ENCODE results near the gene RBM25. TPM values are rescaled to one million over a fixed set of nuclear protein-coding genes. Genes with fewer than 3 reads are reported as not detected.
"Not testable (repeated sequence)": the region's sequence is repeated elsewhere in the genome, so short reads cannot be mapped to it uniquely, and the experiment has no call there.

RBM25 gene
- polyA plus RNA-seq, 1 donor: 124 TPM

GRCh38 chr14:73166399-73166798 is 108.1 kb downstream of the RBM25 start:
- no peak for DNase-seq
- no peaks in the 10 kb centered on the region for H3K27me3 ChIP-seq (ENCODE audit: control insufficient read depth, insufficient read depth, low read length)
- peaks cover 2% of the 10 kb centered on the region for H3K9me3 ChIP-seq (ENCODE audit: control insufficient read depth, low read depth, low read length)
- H3K4me3 ChIP-seq (ENCODE audit: low read length): no peak overlapping the region
- WGBS (ENCODE audit: insufficient coverage, low lambda C conversion rate): 80% methylated on average over 1 of the region's 1 CpG
- H3K36me3 ChIP-seq (ENCODE audit: control insufficient read depth, insufficient read depth, low read length): peaks cover 75% of the 10 kb centered on the region
- H3K27ac ChIP-seq (ENCODE audit: low read length): no peak overlapping the region
- no peaks in the 10 kb centered on the region for H3K4me1 ChIP-seq (ENCODE audit: control insufficient read depth, insufficient read depth, low read length)

- H3K4me3 ChIP-seq (ENCODE audit: low read length): no peak overlapping the region
- WGBS (ENCODE audit: insufficient coverage, low lambda C conversion rate): 88% methylated on average over 1 of the region's 4 CpGs
- H3K4me1 ChIP-seq (ENCODE audit: control insufficient read depth, insufficient read depth, low read length): no peaks in the 10 kb centered on the region
- H3K27me3 ChIP-seq (ENCODE audit: control insufficient read depth, insufficient read depth, low read length): no peaks in the 10 kb centered on the region
- H3K27ac ChIP-seq (ENCODE audit: low read length): no peak overlapping the region
- peaks cover 77% of the 10 kb centered on the region for H3K36me3 ChIP-seq (ENCODE audit: control insufficient read depth, insufficient read depth, low read length)
- DNase-seq: no peak
- H3K9me3 ChIP-seq (ENCODE audit: control insufficient read depth, low read depth, low read length): no peaks in the 10 kb centered on the region
These were observed 109.4 kb downstream of the RBM25 start for GRCh38 chr14:73167727-73168126.

GRCh38 chr14:73168274-73168673 is 109.9 kb downstream of the RBM25 start:
- Histone ChIP-seq H3K27me3 (ENCODE audit: control insufficient read depth, insufficient read depth, low read length) (no peaks in the 10 kb centered on the region), H3K9me3 (ENCODE audit: control insufficient read depth, low read depth, low read length) (no peaks in the 10 kb centered on the region), H3K4me3 (ENCODE audit: low read length) (no peak overlapping the region), H3K4me1 (ENCODE audit: control insufficient read depth, insufficient read depth, low read length) (no peaks in the 10 kb centered on the region), H3K36me3 (ENCODE audit: control insufficient read depth, insufficient read depth, low read length) (peaks cover 78% of the 10 kb centered on the region), H3K27ac (ENCODE audit: low read length) (no peak overlapping the region)
- DNase-seq: no peak
- 94% methylated on average over 3 of the region's 9 CpGs for WGBS (ENCODE audit: insufficient coverage, low lambda C conversion rate)

GRCh38 chr14:73168691-73169090 is 110.4 kb downstream of the RBM25 start:
- no CpG with 5 or more reads among the region's 14 CpGs for WGBS (ENCODE audit: insufficient coverage, low lambda C conversion rate)
- no peaks in the 10 kb centered on the region for H3K9me3 ChIP-seq (ENCODE audit: control insufficient read depth, low read depth, low read length)
- no peaks in the 10 kb centered on the region for H3K4me1 ChIP-seq (ENCODE audit: control insufficient read depth, insufficient read depth, low read length)
- no peaks in the 10 kb centered on the region for H3K27me3 ChIP-seq (ENCODE audit: control insufficient read depth, insufficient read depth, low read length)
- H3K4me3 ChIP-seq (ENCODE audit: low read length): no peak overlapping the region
- H3K27ac ChIP-seq (ENCODE audit: low read length): no peak overlapping the region
- no peak for DNase-seq
- peaks cover 78% of the 10 kb centered on the region for H3K36me3 ChIP-seq (ENCODE audit: control insufficient read depth, insufficient read depth, low read length)

- not testable (repeated sequence) for H3K4me3 ChIP-seq (ENCODE audit: low read length); H3K9me3 ChIP-seq (ENCODE audit: control insufficient read depth, low read depth, low read length); H3K4me1 ChIP-seq (ENCODE audit: control insufficient read depth, insufficient read depth, low read length); H3K27ac ChIP-seq (ENCODE audit: low read length); H3K27me3 ChIP-seq (ENCODE audit: control insufficient read depth, insufficient read depth, low read length); DNase-seq
- no CpG with 5 or more reads among the region's 6 CpGs for WGBS (ENCODE audit: insufficient coverage, low lambda C conversion rate)
- peaks cover 81% of the 10 kb centered on the region for H3K36me3 ChIP-seq (ENCODE audit: control insufficient read depth, insufficient read depth, low read length)
These were observed 111.5 kb downstream of the RBM25 start for GRCh38 chr14:73169855-73170254.

GRCh38 chr14:73170686-73171085 is 112.4 kb downstream of the RBM25 start:
- H3K36me3 ChIP-seq (ENCODE audit: control insufficient read depth, insufficient read depth, low read length): peaks cover 83% of the 10 kb centered on the region
- WGBS (ENCODE audit: insufficient coverage, low lambda C conversion rate): 93% methylated on average over 3 of the region's 11 CpGs

GRCh38 chr14:73172500-73172899 is 114.2 kb downstream of the RBM25 start:
- H3K9me3 ChIP-seq (ENCODE audit: control insufficient read depth, low read depth, low read length): no peaks in the 10 kb centered on the region
- no peak overlapping the region for H3K27ac ChIP-seq (ENCODE audit: low read length)
- H3K27me3 ChIP-seq (ENCODE audit: control insufficient read depth, insufficient read depth, low read length): no peaks in the 10 kb centered on the region
- WGBS (ENCODE audit: insufficient coverage, low lambda C conversion rate): 94% methylated on average over 2 of the region's 3 CpGs
- DNase-seq: no peak
- H3K4me1 ChIP-seq (ENCODE audit: control insufficient read depth, insufficient read depth, low read length): no peaks in the 10 kb centered on the region
- no peak overlapping the region for H3K4me3 ChIP-seq (ENCODE audit: low read length)
- peaks cover 78% of the 10 kb centered on the region for H3K36me3 ChIP-seq (ENCODE audit: control insufficient read depth, insufficient read depth, low read length)

More at GRCh38 chr14:73170686-73171085, 112.4 kb downstream of the RBM25 start:
- H3K27ac ChIP-seq (ENCODE audit: low read length): no peak overlapping the region
- no peak overlapping the region for H3K4me3 ChIP-seq (ENCODE audit: low read length)
- no peaks in the 10 kb centered on the region for H3K27me3 ChIP-seq (ENCODE audit: control insufficient read depth, insufficient read depth, low read length)
- no peak for DNase-seq
- H3K4me1 ChIP-seq (ENCODE audit: control insufficient read depth, insufficient read depth, low read length): no peaks in the 10 kb centered on the region
- no peaks in the 10 kb centered on the region for H3K9me3 ChIP-seq (ENCODE audit: control insufficient read depth, low read depth, low read length)

GRCh38 chr14:73173092-73173735 is 114.9 kb downstream of the RBM25 start:
- peaks cover 80% of the 10 kb centered on the region for H3K36me3 ChIP-seq (ENCODE audit: control insufficient read depth, insufficient read depth, low read length)
- 83% methylated on average over 1 of the region's 3 CpGs for WGBS (ENCODE audit: insufficient coverage, low lambda C conversion rate)

More at GRCh38 chr14:73173092-73173735, 114.9 kb downstream of the RBM25 start:
- Histone ChIP-seq H3K4me1 (ENCODE audit: control insufficient read depth, insufficient read depth, low read length) (no peaks in the 10 kb centered on the region), H3K9me3 (ENCODE audit: control insufficient read depth, low read depth, low read length) (no peaks in the 10 kb centered on the region), H3K27me3 (ENCODE audit: control insufficient read depth, insufficient read depth, low read length) (no peaks in the 10 kb centered on the region), H3K27ac (ENCODE audit: low read length) (no peak overlapping the region), H3K4me3 (ENCODE audit: low read length) (no peak overlapping the region)
- no peak for DNase-seq

Other genes starting within 250 kb of the RBM25 start
- 3.5 TPM for gene DPF3, start 164.4 kb upstream of the RBM25 start, polyA plus RNA-seq
- gene DCAF4, start 132.1 kb upstream of the RBM25 start, polyA plus RNA-seq: 15.3 TPM
- gene ZFYVE1, start 31.4 kb upstream of the RBM25 start, polyA plus RNA-seq: 14.2 TPM
- gene PSEN1, start 78.0 kb downstream of the RBM25 start, polyA plus RNA-seq: 104 TPM
- 69.1 TPM for gene PAPLN, start 179.0 kb downstream of the RBM25 start, polyA plus RNA-seq

Measured in large intestine (tissue), 3 donors.